ENCODE results near the gene ASMT.
"Not testable (repeated sequence)": the region's sequence is repeated elsewhere in the genome, so short reads cannot be mapped to it uniquely, and the experiment has no call there.

ASMT gene

GRCh38 chrX:1646009-1646408 lies 31.1 kb downstream of the ASMT start:
- no peak for DNase-seq

GRCh38 chrX:1649621-1650020 lies 34.8 kb downstream of the ASMT start:
- no peak for DNase-seq

GRCh38 chrX:1652011-1652811 lies 37.4 kb downstream of the ASMT start:
- peak in 11 of 56 donors; percentile 4 to 42 (median 6) for DNase-seq

- DNase-seq, result no peak
Measured at GRCh38 chrX:1656379-1656778, 41.5 kb downstream of the ASMT start.

- peak in 1 of 56 donors; percentile 6 for DNase-seq
Measured at GRCh38 chrX:1657367-1658070, 42.7 kb downstream of the ASMT start.

GRCh38 chrX:1658071-1658491 lies 43.2 kb downstream of the ASMT start:
- no peak for DNase-seq

- DNase-seq, result no peak
Measured at GRCh38 chrX:1659664-1660461, 45.0 kb downstream of the ASMT start.

- DNase-seq, result peak in 22 of 56 donors; percentile 1 to 46 (median 16)
Measured at GRCh38 chrX:1661048-1661921, 46.4 kb downstream of the ASMT start.

GRCh38 chrX:1661922-1662221 lies 47.0 kb downstream of the ASMT start:
- no peak for DNase-seq

- no peak for DNase-seq
Measured at GRCh38 chrX:1667566-1667965, 52.7 kb downstream of the ASMT start.

- DNase-seq, result no peak
Measured at GRCh38 chrX:1673337-1673736, 58.5 kb downstream of the ASMT start.

- DNase-seq, result no peak
Measured at GRCh38 chrX:1676866-1677265, 62.0 kb downstream of the ASMT start.

GRCh38 chrX:1679238-1679637 lies 64.4 kb downstream of the ASMT start:
- DNase-seq, result no peak

- no peak for DNase-seq
Measured at GRCh38 chrX:1681439-1681838, 66.6 kb downstream of the ASMT start.

- not testable (repeated sequence) for DNase-seq
Measured at GRCh38 chrX:1681856-1682255, 67.0 kb downstream of the ASMT start.

GRCh38 chrX:1682501-1682900 lies 67.6 kb downstream of the ASMT start:
- not testable (repeated sequence) for DNase-seq

- DNase-seq, result not testable (repeated sequence)
Measured at GRCh38 chrX:1684883-1685282, 70.0 kb downstream of the ASMT start.

GRCh38 chrX:1685444-1685880 lies 70.6 kb downstream of the ASMT start:
- DNase-seq, result not testable (repeated sequence)

GRCh38 chrX:1686642-1687041 lies 71.8 kb downstream of the ASMT start:
- DNase-seq, result no peak
